Stimulated activated CD4-positive, alpha-beta T cell treated with anti-CD3 and anti-CD28 coated beads, Interleukin-4, amount 100 ng/mL, for 24 hours (primary cell): ENCODE results near the gene RHOG.
A peak's percentile ranks its signal among the peaks of the same experiment; 100 is the strongest.
"Not testable (repeated sequence)": the region's sequence is repeated elsewhere in the genome, so short reads cannot be mapped to it uniquely, and the experiment has no call there.

Experiments used
- DNase-seq: peaks from one replicate; pipeline ENCODE4 v3.0.0-alpha.2; 2020

Gene RHOG

GRCh38 chr11:3807909-3808860 is 32.6 kb downstream of the RHOG start, which contains the start of gene PGAP2:
TSS of gene PGAP2 (plus strand) at chr11:3808560. CDS start at chr11:3811260, 2,700 bp downstream.
- peak; percentile 60 for DNase-seq

- DNase-seq: no peak
Observed at GRCh38 chr11:3803726-3804495, 36.8 kb downstream of the RHOG start.

- DNase-seq: no peak
Observed at GRCh38 chr11:3802011-3802790, 38.6 kb downstream of the RHOG start.

DNA sequence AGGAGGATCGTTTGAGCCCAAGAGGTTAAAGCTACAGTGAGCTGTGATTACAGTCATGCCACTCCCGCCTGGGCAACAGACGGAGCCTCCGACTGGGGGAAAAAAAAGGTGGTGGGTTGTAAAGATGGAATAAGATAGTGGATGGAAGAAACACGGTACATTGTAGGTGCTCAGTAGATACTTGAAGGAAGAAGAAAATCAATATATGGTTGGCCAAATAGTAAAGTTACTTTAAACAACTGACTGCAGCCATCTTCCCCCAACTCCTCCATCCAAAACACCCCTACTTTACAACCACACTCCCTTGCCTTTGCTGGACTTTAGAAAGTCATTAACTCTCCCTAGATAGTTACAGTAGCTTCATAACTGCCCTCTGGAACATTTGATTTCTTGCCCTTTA is 40.9 kb downstream of the RHOG start:
- DNase-seq: no peak

DNA sequence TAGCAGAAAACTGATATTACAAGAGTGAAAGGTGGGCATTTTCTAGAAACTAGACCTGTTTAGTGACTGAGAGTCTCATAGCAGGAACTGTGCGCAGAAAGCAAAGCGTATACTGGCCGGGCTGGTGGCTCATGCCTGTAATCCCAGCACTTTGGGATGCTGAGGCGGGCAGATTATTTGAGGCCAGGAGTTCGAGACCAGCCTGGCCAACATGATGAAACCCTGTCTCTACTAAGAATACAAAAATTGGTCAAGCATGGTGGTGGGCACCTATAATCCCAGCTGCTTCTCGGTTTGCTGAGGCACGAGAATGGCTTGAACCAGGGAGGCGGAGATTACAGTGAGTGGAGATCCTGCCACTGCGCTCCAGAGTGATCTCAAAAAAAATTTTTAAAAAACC is 41.6 kb downstream of the RHOG start:
- DNase-seq: no peak

GRCh38 chr11:3797329-3798090 is 43.2 kb downstream of the RHOG start, which contains the start of gene NUP98:
TSS of gene NUP98 (minus strand) at chr11:3797554. CDS start at chr11:3782117, 15,437 bp downstream.
- peak; percentile 100 for DNase-seq

- no peak for DNase-seq
Observed at GRCh38 chr11:3796801-3797328, 43.9 kb downstream of the RHOG start.

- no peak for DNase-seq
Observed at GRCh38 chr11:3796346-3796745, 44.4 kb downstream of the RHOG start.

- DNase-seq: no peak
Observed at GRCh38 chr11:3796002-3796311, 44.8 kb downstream of the RHOG start.

DNA sequence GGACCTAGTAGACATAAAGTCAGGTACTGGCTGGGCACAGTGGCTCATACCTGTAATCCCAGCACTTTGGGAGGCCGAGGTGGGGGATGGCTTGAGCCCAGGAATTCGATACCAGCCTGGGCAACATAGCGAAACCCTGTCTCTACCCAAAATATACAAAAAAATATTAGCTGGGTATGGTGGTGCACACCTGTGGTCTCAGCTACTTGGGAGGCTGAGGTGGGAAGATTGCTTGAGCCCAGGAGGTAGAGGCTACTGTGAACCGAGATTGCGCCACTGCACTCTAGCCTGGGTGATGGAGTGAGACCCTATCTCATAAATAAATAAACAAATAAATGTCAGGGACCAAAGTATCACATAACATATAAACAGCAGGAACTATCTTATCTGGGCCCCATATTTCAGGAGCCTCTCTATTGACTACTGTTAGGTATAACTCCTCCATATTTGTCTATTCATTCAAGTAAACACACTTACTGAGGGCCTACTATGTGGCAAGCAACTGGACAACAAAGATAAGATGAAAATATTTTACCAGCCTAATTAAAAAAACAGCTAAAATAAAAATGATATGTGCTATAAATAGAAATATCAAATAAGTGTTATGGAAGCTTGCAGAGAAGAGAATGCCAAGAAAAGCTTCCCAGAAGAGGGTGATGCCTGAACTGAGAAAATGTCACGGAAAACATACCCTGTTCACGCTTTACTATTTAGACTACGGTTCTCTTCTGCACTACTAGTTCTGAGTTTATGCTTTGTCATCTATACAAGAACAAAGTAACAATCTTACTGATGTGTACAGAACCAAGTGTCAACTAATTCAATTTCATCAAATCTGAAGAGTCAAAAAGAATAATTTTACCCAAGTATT is 45.4 kb downstream of the RHOG start:
- DNase-seq: no peak

DNA sequence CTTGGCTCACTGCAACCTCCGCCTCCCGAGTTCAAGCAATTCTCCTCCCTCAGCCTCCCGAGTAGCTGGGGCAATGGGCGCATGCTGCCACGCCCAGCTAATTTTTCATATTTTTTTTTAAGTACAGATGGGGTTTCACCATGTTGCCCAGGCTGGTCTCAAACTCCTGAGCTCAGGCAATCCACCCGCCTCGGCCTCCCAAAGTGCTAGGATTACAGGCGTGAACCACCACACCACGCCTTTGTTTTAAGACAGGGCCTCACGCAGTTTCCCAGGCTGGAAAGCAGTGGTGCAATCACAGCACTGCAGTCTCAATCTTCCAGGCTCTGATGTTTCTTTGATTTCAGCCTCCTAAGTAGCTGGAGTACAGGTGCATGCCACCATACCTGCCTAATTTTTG is 46.4 kb downstream of the RHOG start:
- not testable (repeated sequence) for DNase-seq

GRCh38 chr11:3786781-3787428 is 53.9 kb downstream of the RHOG start:
- DNase-seq: no peak

DNA sequence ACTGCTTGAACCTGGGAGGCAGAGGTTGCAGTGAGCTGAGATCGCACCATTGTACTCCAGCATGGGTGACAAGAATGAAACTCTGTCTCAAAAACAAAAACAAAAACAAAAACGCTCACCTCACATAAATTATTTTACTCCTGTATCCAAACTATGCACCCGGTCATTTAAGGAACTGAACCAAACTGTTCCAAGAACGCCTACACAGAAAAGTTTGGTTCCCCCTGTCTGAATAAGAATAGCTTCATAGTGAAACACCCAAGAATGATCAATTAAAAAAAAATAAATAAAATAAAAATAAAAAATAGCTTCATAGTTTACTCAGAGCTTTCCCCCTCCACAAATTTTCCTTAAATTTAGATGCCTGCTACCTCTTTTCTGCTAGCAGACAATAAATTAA is 57.1 kb downstream of the RHOG start:
- no peak for DNase-seq

DNA sequence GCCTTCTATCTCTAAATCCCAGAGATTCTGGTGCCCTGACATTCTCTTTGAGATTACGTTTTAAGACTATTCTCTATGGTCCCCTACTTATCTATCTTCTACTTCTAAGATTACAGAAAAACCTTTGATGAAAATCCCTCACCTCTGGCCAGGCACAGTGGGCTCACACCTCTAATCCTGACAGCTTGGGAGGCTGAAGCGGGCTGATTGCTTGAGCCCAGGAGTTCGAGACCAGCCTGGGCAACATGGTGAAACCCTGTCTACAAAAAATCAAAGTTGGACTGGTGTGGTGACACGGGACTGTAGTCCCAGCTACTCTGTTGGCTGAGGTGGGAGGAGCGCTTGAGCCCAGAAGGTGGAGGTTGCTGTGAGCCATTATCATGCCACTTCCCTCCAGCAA is 57.8 kb downstream of the RHOG start:
- DNase-seq: no peak

- no peak for DNase-seq
Observed at GRCh38 chr11:3781423-3781822, 59.3 kb downstream of the RHOG start.
